Measurements from ENCODE around the gene CHMP2A. TPM values are rescaled to one million over a fixed set of nuclear protein-coding genes. Genes with fewer than 3 reads are reported as not detected.

The CHMP2A gene
- total RNA-seq, 1 experiment from 2014 or later: 44.9 TPM

- Histone ChIP-seq H3K27me3 (no peaks in the 10 kb centered on the region), H3K4me1 (peaks cover 3% of the 10 kb centered on the region; the same call in 1 of the 2 replicates), H3K9me3 (replicated peaks) (no peaks in the 10 kb centered on the region), H3K4me3 (no peak overlapping the region), H3K27ac (no peak overlapping the region), H3K36me3 (peaks cover 4% of the 10 kb centered on the region)
- no peak for DNase-seq
Measured at GRCh38 chr19:58561373-58562121, 6.6 kb upstream of the CHMP2A start.

DNA sequence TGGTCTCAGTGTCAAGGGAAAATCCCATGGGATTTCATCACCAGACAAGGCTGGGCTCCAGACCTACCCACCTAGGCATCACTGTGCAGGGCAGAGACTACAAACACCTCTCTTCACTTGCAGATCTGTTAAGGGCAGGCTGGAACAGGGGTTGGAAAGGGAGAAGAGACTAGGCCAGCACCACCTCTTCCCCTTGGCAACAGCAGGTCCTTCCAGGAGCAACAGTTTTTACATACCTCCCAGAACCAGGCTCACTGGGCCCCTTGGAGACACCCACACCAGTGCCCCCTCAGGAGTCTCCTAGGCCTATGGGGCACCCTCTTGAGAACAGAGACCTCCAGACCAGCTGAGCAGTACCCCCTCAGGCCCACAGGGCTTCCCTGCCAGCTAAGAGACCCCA lies 6.0 kb upstream of the CHMP2A start:
- Histone ChIP-seq H3K27ac (no peak overlapping the region), H3K4me3 (no peak overlapping the region), H3K4me1 (peaks cover 3% of the 10 kb centered on the region; the same call in 1 of the 2 replicates)

DNA sequence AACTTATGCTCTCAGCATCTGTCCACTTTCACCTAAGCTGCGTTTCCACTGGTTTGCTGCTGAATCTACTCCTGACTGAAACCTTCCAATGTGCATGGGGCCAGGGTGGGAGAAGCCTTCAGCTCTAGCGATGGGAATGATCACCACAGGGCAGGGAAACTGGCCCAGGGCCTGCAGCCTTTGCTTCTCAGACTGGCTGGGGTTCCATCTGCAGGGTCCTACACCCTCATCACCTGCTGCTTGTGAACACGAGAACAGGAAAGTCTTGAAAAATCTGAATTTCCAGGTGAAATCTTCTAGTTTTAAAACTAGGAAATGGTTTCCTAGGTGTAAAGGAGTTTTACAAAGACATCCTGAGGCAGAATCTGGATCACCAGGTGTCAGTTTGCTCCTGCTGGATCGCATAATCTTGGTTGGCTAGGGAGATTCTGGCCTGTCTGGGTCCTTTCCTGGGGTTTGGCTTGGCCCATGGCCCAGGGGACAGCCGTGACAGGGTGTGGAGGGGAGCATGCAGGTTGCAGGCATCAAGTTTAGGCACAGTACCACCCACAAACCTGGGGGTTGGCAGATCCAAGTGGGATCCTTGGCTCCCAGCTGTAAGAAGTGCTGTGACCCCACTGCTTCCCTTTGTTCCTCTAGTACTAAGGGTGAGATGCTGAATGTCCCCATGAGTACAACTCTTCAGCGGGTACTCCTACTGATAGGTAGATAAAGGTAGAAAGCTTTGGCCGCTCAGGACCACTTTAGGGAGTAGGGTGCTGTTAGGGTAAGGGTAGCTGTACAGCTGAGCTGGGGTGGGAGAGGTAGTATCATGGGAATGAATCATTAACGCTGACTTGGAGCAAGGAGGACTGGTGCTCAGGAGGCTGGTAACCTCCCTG lies 5.3 kb upstream of the CHMP2A start:
- no peaks in the 10 kb centered on the region for H3K9me3 ChIP-seq (replicated peaks)
- peak overlapping the region; percentile 62 for H3K4me3 ChIP-seq
- no peak for DNase-seq
- H3K27ac ChIP-seq: peak overlapping the region; percentile 84; the same call in 1 of the 2 replicates
- peaks cover 9% of the 10 kb centered on the region for H3K36me3 ChIP-seq
- peaks cover 3% of the 10 kb centered on the region; the same call in 1 of the 2 replicates for H3K4me1 ChIP-seq
- H3K27me3 ChIP-seq: no peaks in the 10 kb centered on the region

More for the DNA sequence above, 6.0 kb upstream of the CHMP2A start:
- no peak for DNase-seq
- H3K9me3 ChIP-seq (replicated peaks): no peaks in the 10 kb centered on the region
- no peaks in the 10 kb centered on the region for H3K27me3 ChIP-seq
- peaks cover 9% of the 10 kb centered on the region for H3K36me3 ChIP-seq

GRCh38 chr19:58559275-58560006 lies 4.5 kb upstream of the CHMP2A start:
- Histone ChIP-seq H3K36me3 (peaks cover 9% of the 10 kb centered on the region), H3K9me3 (replicated peaks) (no peaks in the 10 kb centered on the region), H3K4me1 (peaks cover 3% of the 10 kb centered on the region; the same call in 1 of the 2 replicates), H3K27me3 (no peaks in the 10 kb centered on the region), H3K27ac (peak overlapping the region; percentile 84), H3K4me3 (peak overlapping the region; percentile 62)
- DNase-seq: peak; percentile 94

DNA sequence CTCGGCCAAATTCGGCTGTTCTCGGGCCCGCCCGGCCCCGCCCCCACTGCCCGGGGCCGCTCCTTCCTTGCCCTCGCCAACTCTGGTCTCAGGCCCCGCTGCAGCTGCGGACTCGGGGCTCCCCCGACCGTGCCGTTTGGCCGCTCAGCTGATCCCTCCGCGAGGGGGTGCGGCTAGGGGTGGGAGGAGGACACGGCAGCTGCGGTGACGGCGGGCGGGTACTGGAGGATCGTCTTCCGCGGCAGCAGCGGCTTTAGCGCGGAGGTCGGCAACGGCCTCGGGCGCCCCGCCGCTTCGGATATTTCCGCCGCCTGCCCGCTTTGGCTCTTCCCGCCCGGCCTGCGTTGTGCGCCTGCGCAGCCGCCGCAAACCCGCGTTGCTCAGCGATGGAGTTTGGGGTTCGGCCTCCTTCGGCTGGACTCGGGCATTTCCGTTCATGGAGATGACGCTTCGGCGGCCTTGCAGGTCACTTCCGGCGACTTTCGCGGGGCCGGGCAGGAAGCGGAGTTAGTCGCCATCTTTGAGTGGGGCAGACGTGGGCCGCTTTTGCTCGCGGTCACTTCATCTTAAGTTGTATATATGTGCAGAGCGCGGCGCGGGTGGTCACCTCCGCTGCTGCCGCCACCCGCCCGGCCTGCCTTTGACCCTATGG lies 3.8 kb upstream of the CHMP2A start:
- Histone ChIP-seq H3K4me3 (peak overlapping the region; percentile 62), H3K27me3 (no peaks in the 10 kb centered on the region), H3K9me3 (replicated peaks) (no peaks in the 10 kb centered on the region), H3K36me3 (peaks cover 9% of the 10 kb centered on the region), H3K27ac (peak overlapping the region; percentile 84), H3K4me1 (peaks cover 3% of the 10 kb centered on the region; the same call in 1 of the 2 replicates)
- peak; percentile 98 for DNase-seq

DNA sequence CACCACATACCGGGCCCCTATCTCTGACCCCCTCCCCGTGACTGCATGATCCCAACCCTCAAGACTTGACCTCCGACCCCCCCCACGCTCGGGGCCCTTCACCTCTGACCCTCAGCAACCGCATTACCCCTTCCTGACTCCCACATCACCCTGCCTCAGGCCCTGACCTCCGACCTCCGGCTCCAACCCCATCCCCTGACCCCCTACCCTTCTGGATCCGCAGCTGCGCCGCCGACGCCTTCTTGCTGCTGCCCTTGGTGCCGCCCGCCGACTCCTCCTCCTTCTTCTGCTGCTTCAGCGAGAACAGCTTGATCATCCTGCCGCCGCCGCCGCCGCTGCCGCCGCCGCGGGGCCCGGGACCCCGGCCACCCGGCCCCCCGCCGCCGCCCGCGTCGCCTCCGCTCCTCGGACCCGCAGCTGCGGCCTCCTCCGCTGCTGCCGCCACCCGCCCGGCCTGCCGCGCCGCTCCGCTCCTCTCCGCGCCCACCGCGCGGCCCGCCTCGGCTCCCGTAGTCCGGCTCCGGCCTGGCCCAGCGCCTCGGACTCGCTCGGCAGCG lies 3.2 kb upstream of the CHMP2A start, which contains the start of gene UBE2M:
Gene UBE2M, minus strand, starts transcription at position 546 of the 557 bp plus-strand sequence. Its CDS starts 230 bp downstream, at position 316.
- Histone ChIP-seq H3K4me3 (peak within 1 kb of the TSS; percentile 62), H3K27me3 (no peaks in the 10 kb centered on the region), H3K9me3 (replicated peaks) (no peaks in the 10 kb centered on the region), H3K36me3 (peaks cover 9% of the 10 kb centered on the region), H3K4me1 (peaks cover 3% of the 10 kb centered on the region; the same call in 1 of the 2 replicates), H3K27ac (peak within 1 kb of the TSS; percentile 84)
- peak; percentile 48 to 60 for DNase-seq

DNA sequence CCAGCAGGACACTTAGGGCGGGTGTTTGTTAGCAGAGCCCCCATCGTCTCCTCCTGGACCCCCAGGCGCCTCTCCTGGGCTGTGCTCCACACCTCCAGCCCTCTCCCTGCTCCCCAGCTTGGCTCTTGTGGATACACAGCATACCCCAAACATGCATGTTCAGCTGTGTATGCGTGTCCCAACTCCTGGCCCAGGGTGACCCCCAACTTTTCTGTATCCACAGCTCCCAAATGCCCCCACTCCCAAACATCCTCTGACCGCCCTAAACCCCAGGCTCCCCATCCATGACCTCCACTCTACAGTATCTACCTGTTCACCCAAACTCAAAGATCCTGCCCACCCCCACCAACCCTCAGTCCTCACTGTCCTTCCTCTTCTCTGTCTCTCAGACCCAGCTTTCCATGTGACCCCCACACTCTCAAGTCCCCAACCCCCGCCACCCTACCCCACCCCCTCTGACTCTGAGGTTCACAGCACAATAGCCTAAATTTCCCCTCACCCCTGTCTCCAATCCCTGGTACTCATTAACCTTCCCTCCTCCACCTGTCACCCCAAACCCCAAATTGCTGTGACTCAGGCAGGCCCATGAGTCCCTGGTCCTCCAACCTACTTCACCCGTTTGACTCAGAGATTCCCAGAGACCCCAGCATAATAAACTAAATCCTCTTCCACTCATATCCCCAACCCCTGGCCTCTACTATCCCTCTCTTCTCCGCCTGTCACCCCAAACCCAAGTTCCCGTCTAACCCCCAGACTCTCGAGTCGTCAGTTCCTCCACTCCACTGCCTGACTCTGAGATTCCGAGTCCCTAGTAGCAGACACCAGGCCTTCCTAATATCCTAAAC lies 2.5 kb upstream of the CHMP2A start:
- H3K27ac ChIP-seq: peak overlapping the region; percentile 41
- DNase-seq: no peak
- peak overlapping the region; percentile 62 for H3K4me3 ChIP-seq
- no peaks in the 10 kb centered on the region for H3K27me3 ChIP-seq
- peaks cover 3% of the 10 kb centered on the region; the same call in 1 of the 2 replicates for H3K4me1 ChIP-seq
- H3K36me3 ChIP-seq: peaks cover 14% of the 10 kb centered on the region
- no peaks in the 10 kb centered on the region for H3K9me3 ChIP-seq (replicated peaks)

DNA sequence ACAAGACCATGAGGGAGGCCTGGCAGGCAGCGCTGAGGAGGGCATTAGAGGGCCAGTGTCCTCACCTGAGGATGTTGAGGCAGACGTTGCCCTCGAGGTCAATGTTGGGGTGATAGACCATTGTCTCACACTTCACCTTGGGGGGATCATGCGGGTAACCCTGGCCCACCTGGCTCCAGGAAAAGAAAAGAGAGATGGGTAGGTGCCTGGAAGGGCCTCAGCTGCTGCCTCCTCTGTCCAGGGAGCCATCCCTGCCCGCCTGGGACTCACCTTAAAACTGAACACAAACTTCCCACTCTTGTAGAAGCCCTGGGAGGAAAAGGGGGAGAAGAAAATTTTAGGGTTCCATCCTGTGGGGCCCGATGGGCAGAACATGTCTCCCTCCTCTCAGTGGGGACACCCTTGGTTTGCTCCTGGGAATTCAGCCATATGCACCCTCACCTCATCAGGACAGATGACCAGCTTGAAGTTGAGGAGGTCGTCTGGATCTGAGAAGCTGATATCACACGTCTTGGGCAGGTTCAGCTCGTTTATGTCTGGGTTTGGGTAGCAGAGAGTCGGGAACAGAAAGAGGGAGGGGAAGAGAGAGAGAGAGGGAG lies 1.8 kb upstream of the CHMP2A start:
- no peaks in the 10 kb centered on the region for H3K9me3 ChIP-seq (replicated peaks)
- H3K36me3 ChIP-seq: peaks cover 20% of the 10 kb centered on the region
- no peak overlapping the region for H3K27ac ChIP-seq
- no peaks in the 10 kb centered on the region for H3K27me3 ChIP-seq
- peaks cover 3% of the 10 kb centered on the region; the same call in 1 of the 2 replicates for H3K4me1 ChIP-seq
- H3K4me3 ChIP-seq: no peak overlapping the region
- no peak for DNase-seq

DNA sequence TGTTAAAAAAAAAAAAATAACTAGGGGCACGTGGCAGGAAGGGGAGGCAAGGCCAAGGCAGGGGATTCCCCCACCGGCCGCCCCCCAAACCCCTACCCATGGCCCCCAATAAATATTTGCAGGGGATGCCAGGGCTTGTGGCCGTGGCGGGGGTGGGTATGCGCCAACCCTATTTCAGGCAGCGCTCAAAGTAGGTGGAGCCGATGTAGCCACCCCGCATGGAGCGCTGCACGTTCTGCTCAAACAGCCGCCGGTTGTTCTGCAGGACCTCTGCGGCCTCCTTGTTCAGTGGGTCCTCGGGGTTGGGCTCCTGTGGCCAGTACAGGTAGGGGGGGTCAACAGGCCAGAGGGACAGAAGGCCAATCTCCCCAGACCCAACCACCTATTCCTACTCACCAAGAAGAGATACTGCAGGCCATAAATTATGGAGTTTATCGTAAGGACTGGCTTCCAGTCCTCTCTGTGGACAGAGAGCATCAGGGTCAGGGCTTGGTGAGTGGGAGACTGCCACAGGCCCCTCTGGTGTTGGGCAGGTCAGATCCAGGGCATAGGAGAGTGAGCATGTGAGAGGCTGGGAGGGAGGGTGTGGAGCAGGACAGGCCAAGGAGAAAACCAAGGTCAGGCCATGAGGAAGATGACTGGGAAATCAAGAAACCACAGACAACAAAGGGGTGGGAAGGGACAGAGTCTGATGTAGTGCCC lies 1.2 kb upstream of the CHMP2A start:
- DNase-seq: no peak
- H3K27ac ChIP-seq: no peak overlapping the region
- no peaks in the 10 kb centered on the region for H3K27me3 ChIP-seq
- H3K9me3 ChIP-seq (replicated peaks): no peaks in the 10 kb centered on the region
- H3K4me3 ChIP-seq: no peak overlapping the region
- H3K36me3 ChIP-seq: peaks cover 26% of the 10 kb centered on the region
- H3K4me1 ChIP-seq: peaks cover 3% of the 10 kb centered on the region; the same call in 1 of the 2 replicates

DNA sequence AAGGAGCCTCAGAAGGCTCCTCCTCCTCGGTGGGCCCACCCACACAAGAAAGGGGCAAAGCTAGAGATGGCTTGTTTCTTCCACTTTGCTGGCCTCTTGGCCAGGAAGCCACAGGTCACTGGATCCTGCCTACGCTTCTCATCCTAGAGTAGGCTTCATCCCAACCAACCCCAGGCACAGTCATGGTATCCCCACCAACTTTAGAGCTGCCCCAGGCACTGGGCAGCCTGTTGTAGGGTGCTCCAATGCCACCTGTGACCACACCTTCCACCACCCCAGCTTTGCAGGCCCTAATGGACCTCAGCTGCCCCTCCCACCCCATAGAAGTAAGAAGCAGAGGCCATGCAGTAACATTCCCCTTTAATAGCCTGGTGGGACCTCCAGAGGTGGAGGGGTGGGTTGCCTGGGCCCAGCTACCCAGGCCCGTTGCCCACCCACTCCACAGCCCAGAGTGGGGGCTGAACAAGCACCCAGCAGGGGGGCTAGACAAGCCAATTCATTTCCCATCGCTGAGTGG lies 522 bp upstream of the CHMP2A start:
- Histone ChIP-seq H3K27me3 (no peaks in the 10 kb centered on the region), H3K4me3 (peak overlapping the region; percentile 60), H3K36me3 (peaks cover 33% of the 10 kb centered on the region), H3K4me1 (peaks cover 3% of the 10 kb centered on the region; the same call in 1 of the 2 replicates), H3K27ac (peak overlapping the region; percentile 32; the same call in 1 of the 2 replicates), H3K9me3 (replicated peaks) (no peaks in the 10 kb centered on the region)
- no peak for DNase-seq

DNA sequence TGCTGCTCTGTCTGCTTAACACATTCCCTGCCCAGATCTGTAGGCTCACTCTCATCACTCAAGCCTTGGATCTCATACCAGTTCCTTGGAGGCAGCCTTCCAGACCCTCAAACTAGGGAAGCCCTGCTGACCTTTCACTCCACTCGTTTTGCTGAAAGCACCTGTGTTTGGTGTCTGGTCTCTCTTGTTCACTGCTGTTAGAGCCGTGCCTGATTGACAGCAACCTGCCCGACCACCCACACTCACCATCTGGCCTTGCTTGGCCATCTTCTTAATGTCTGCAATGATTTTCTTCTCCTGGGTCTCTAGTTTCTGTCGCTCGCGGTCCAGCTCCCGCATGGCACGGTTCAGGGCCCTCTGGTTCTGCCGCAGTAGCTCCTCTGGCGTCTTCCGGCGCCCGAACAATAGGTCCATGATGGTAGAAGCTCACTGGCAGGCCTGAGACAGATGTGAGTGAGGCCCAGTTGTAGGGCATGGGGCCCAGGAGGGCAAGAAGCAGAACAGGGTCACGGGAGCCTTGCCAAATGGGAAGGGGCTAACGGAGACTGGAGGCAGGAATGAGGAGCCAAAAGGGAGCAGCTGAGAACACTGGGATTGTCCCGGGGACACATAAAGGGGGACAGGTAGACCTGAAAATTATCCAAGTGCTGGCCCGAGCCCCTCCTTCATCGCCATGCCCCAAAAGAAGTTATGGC lies 959 bp downstream of the CHMP2A start:
- peak overlapping the region; percentile 60 for H3K4me3 ChIP-seq

More for the DNA sequence above, 959 bp downstream of the CHMP2A start:
- Histone ChIP-seq H3K27me3 (no peaks in the 10 kb centered on the region), H3K27ac (peak overlapping the region; percentile 32; the same call in 1 of the 2 replicates), H3K4me1 (no peaks in the 10 kb centered on the region; the same call in 1 of the 2 replicates), H3K9me3 (replicated peaks) (no peaks in the 10 kb centered on the region), H3K36me3 (peaks cover 48% of the 10 kb centered on the region)
- DNase-seq: peak in 1 of 2 experiments; percentile 26
